HEK293T (cell line): ENCODE results near the gene PRR15L.

Experiments
- ARNT ChIP-seq: fragments of 450-650 bp; IDR thresholded peaks from 2 replicates; pipeline ENCODE4 v1.6.1; 2017; ENCODE audit warnings: mild to moderate bottlenecking
- CTBP1 ChIP-seq: fragments of 450-650 bp; IDR thresholded peaks from 2 replicates; pipeline ENCODE4 v1.6.1; 2016; ENCODE audit warnings: borderline replicate concordance
- SP1 ChIP-seq: fragments of 450-650 bp; IDR thresholded peaks from 2 replicates; pipeline ENCODE4 v1.6.1; 2017

GRCh38 chr17:47931848-47932247 is 25.8 kb downstream of the PRR15L start:
- TF ChIP-seq CTBP1 (no peak), SP1 (no peak), ARNT (no peak)
